SK-N-SH (cell line): ENCODE measurements around the gene CELSR3. TPM values are rescaled to one million over a fixed set of nuclear protein-coding genes. Genes with fewer than 3 reads are reported as not detected.
A peak's percentile ranks its signal among the peaks of the same experiment; 100 is the strongest.

Experiments used
- CTCF ChIA-PET: fragments of 300-600, 350-600 bp; formaldehyde crosslinking; extraction: SDS; loops from one replicate; lab custom pipeline; 2021; lab: Yijun Ruan, JAX
- POLR2A ChIA-PET: fragments of 350-600 bp; sonication (Branson Sonifier 250); formaldehyde crosslinking; extraction: SDS; loops from one replicate; lab custom pipeline; 2020; ENCODE audit warnings: antibody characterized with exemption, inconsistent platforms; lab: Yijun Ruan, JAX
- DNase-seq: peaks from one replicate; pipeline ENCODE4 v3.0.0; 2012
- H2AFZ ChIP-seq: fragments of 200-600 bp; sonication (generic); 2 replicates; pipeline ENCODE4 v1.8.1; 2016; ENCODE audit warnings: antibody characterized with exemption, mild to moderate bottlenecking, low read depth
- H3F3A ChIP-seq: fragments of 200-600 bp; sonication (generic); replicated peaks from 2 replicates; pipeline ENCODE3; 2016; ENCODE audit warnings: antibody characterized with exemption, mild to moderate bottlenecking; ENCODE audit not compliant: insufficient read depth
- H3K27ac ChIP-seq, 2 experiments: fragments of 200-500 bp in 1 of 2; fragments of 200-600 bp in 1 of 2; sonication (Bioruptor generic) in 1 of 2; sonication (generic), shearing (Covaris generic) in 1 of 2; 2 replicates each; pipeline versions ENCODE4 v1.5.1 to v1.6.1; 2014 to 2016; ENCODE audit warnings: low read depth in 2 of 2, inconsistent platforms in 1 of 2, low read length in 1 of 2, mild to moderate bottlenecking in 1 of 2, mixed read lengths in 1 of 2
- H3K27me3 ChIP-seq: fragments of 200-600 bp; sonication (generic), shearing (Covaris generic); 2 replicates; pipeline ENCODE4 v1.6.1; 2016; ENCODE audit warnings: mixed run types; ENCODE audit not compliant: insufficient read depth
- H3K36me3 ChIP-seq, 2 experiments: fragments of 200-500 bp in 1 of 2; fragments of 200-600 bp in 1 of 2; sonication (Bioruptor generic) in 1 of 2; sonication (generic) in 1 of 2; replicated peaks in 1 of 2; 2 replicates each; pipeline versions ENCODE3 to v1.5.1; 2014 to 2016; ENCODE audit warnings: low read length in 1 of 2, mild to moderate bottlenecking in 1 of 2; ENCODE audit not compliant: insufficient read depth in 2 of 2, control insufficient read depth in 1 of 2
- H3K4me1 ChIP-seq, 2 experiments: fragments of 200-500 bp in 1 of 2; fragments of 200-600 bp in 1 of 2; sonication (Bioruptor generic) in 1 of 2; sonication (generic), shearing (Covaris generic) in 1 of 2; 2 replicates each; pipeline versions ENCODE4 v1.5.1 to v1.6.1; 2014 to 2016; ENCODE audit warnings: low read depth in 1 of 2, low read length in 1 of 2, mixed run types in 1 of 2; ENCODE audit not compliant: insufficient read depth in 2 of 2, control insufficient read depth in 1 of 2
- H3K4me2 ChIP-seq: fragments of 200-600 bp; sonication (generic), shearing (Covaris generic); 2 replicates; pipeline ENCODE4 v1.6.1; 2017; ENCODE audit warnings: mixed run types
- H3K4me3 ChIP-seq, 2 experiments: fragments of 200-500 bp in 1 of 2; fragments of 200-600 bp in 1 of 2; sonication (Bioruptor generic) in 1 of 2; sonication (generic), shearing (Covaris generic) in 1 of 2; 2 replicates each; pipeline versions ENCODE4 v1.5.1 to v1.8.1; 2014 to 2016; ENCODE audit warnings: low read depth in 2 of 2, inconsistent platforms in 1 of 2, low read length in 1 of 2, mild to moderate bottlenecking in 1 of 2, mixed read lengths in 1 of 2, moderate library complexity in 1 of 2
- H3K79me2 ChIP-seq: fragments of 200-600 bp; sonication (generic); 2 replicates; pipeline ENCODE4 v1.8.1; 2017; ENCODE audit warnings: mild to moderate bottlenecking; ENCODE audit not compliant: insufficient read depth
- H3K9ac ChIP-seq: fragments of 200-600 bp; sonication (generic); 2 replicates; pipeline ENCODE4 v1.6.1; 2017; ENCODE audit warnings: mixed run types
- H3K9me2 ChIP-seq: fragments of 200-600 bp; sonication (generic); 2 replicates; pipeline ENCODE4 v1.6.1; 2017; ENCODE audit warnings: mixed run types
- H3K9me3 ChIP-seq: fragments of 200-600 bp; sonication (generic); 2 replicates; pipeline ENCODE4 v1.6.1; 2017; ENCODE audit warnings: mixed run types, mild to moderate bottlenecking, moderate library complexity
- H4K20me1 ChIP-seq: fragments of 200-600 bp; sonication (generic); 2 replicates; pipeline ENCODE4 v1.6.1; 2017; ENCODE audit warnings: mild to moderate bottlenecking, mixed run types; ENCODE audit not compliant: insufficient read depth
- EZH2phosphoT487 ChIP-seq: fragments of 200-600 bp; sonication (generic); IDR thresholded peaks from 2 replicates; pipeline ENCODE4 v1.6.1; 2017; ENCODE audit warnings: low read depth, mixed run types, mild to moderate bottlenecking, antibody characterized with exemption, moderate library complexity, borderline replicate concordance
- IRF3 ChIP-seq: fragments of 150-350 bp; IDR thresholded peaks from 2 replicates; pipeline ENCODE4 v1.6.1; 2016; ENCODE audit warnings: mild to moderate bottlenecking, low read depth, low read length
- MAX ChIP-seq: IDR thresholded peaks from 2 replicates; pipeline ENCODE4 v1.4.0; 2012; ENCODE audit warnings: low read depth
- MEF2A ChIP-seq: IDR thresholded peaks from 2 replicates; pipeline ENCODE4 v1.4.0; 2012; ENCODE audit warnings: low read depth, borderline replicate concordance
- PBX3 ChIP-seq: IDR thresholded peaks from 2 replicates; pipeline ENCODE4; 2012
- POLR2AphosphoS5 ChIP-seq: IDR thresholded peaks from 2 replicates; pipeline ENCODE4 v1.6.1; 2012; ENCODE audit warnings: low read depth, low read length
- RAD21 ChIP-seq: IDR thresholded peaks from 2 replicates; pipeline ENCODE4 v1.6.1; 2012; ENCODE audit warnings: mild to moderate bottlenecking, low read length
- RFX5 ChIP-seq: IDR thresholded peaks from 2 replicates; pipeline ENCODE4 v1.6.1; 2012; ENCODE audit warnings: mild to moderate bottlenecking, improper control_type of control experiment, low read length
- TEAD4 ChIP-seq: IDR thresholded peaks from 2 replicates; pipeline ENCODE4 v1.4.0; 2012; ENCODE audit warnings: mild to moderate bottlenecking, borderline replicate concordance; ENCODE audit not compliant: insufficient read depth
- USF1 ChIP-seq: IDR thresholded peaks from 2 replicates; pipeline ENCODE4 v1.4.0; 2012; ENCODE audit warnings: low read depth, borderline replicate concordance
- USF2 ChIP-seq: fragments of 150-350 bp; IDR thresholded peaks from 2 replicates; pipeline ENCODE4 v1.6.1; 2017; ENCODE audit warnings: antibody characterized with exemption, low read length, low read depth, borderline replicate concordance
- ZBTB33 ChIP-seq: IDR thresholded peaks from 2 replicates; pipeline ENCODE4 v1.4.0; 2012; ENCODE audit warnings: low read depth, borderline replicate concordance
- WGBS: methylation state at CpG from one replicate; pipeline ENCODE4 v1.1.6; 2017; ENCODE audit warnings: low lambda C conversion rate; 5-methylcytosine and 5-hydroxymethylcytosine counted together
- polyA plus RNA-seq, 3 experiments: library from polyadenylated mRNA; depleted of rRNA; stranded (reverse); fragments of >200 nt; gene quantifications; 2 replicates each; pipeline ENCODE4 v1.2.3, GENCODE V29; 2012

The CELSR3 gene
- polyA plus RNA-seq, 1 of the 3 experiments (the other 2 are of a cell fraction): 11.7 TPM

GRCh38 chr3:48681974-48682610, 19.4 kb upstream of the CELSR3 start:
- H3K9ac ChIP-seq: no peak overlapping the region
- H4K20me1 ChIP-seq: peaks cover 9% of the 10 kb centered on the region
- H3K4me1 ChIP-seq: peaks cover 20 to 39% of the 10 kb centered on the region in 2 experiments
- H3F3A ChIP-seq: peaks cover 6% of the 10 kb centered on the region
- no peak overlapping the region for H3K4me3 ChIP-seq
- peaks cover 26% of the 10 kb centered on the region for H3K79me2 ChIP-seq
- no peak overlapping the region for H2AFZ ChIP-seq
- no peak overlapping the region for H3K4me2 ChIP-seq
- H3K27me3 ChIP-seq: no peaks in the 10 kb centered on the region
- no peaks in the 10 kb centered on the region for H3K9me3 ChIP-seq
- 98% methylated on average over 15 of the region's 17 CpGs for WGBS
- CTCF ChIA-PET: interaction anchor here (4.0 kb wide), 1 partner anchor 18 kb away, joined by 28 read pairs; the partner anchor contains the start of gene CELSR3
- no peak for DNase-seq
- POLR2A ChIA-PET: interaction anchor here (1.3 kb wide), 1 partner anchor 19 kb away, joined by 6 read pairs; no protein-coding TSS in a partner anchor
- H3K36me3 ChIP-seq: peaks cover 0 to 39% of the 10 kb centered on the region in 2 experiments
- TF ChIP-seq POLR2AphosphoS5: no peak
- TF ChIP-seq PBX3: no peak
- TF ChIP-seq MEF2A: no peak
- TF ChIP-seq ZBTB33: no peak
- no peak for TF ChIP-seq USF2
- no peak for TF ChIP-seq RAD21
- TF ChIP-seq TEAD4: no peak
- no peak for TF ChIP-seq RFX5
- TF ChIP-seq USF1: no peak
- no peak for TF ChIP-seq IRF3
- no peak for TF ChIP-seq EZH2phosphoT487
- TF ChIP-seq MAX: no peak
- no peaks in the 10 kb centered on the region for H3K9me2 ChIP-seq
- peak overlapping the region in 1 of 2 experiments; percentile 82; a peak in 1 of 4 replicates for H3K27ac ChIP-seq
